GM21737 (cell line): Measurements from ENCODE around the gene ATF7.

ENCODE experiments used
- ATAC-seq: cut with Tn5 transposase; IDR thresholded peaks from one replicate; pipeline ENCODE4 v1.9.1; 2021; ENCODE audit warnings: mild to moderate bottlenecking, moderate library complexity; ENCODE audit not compliant: unreplicated experiment

ATF7 gene

GRCh38 chr12:53464685-53465418 is 161.3 kb downstream of the ATF7 start:
- ATAC-seq = no peak

DNA sequence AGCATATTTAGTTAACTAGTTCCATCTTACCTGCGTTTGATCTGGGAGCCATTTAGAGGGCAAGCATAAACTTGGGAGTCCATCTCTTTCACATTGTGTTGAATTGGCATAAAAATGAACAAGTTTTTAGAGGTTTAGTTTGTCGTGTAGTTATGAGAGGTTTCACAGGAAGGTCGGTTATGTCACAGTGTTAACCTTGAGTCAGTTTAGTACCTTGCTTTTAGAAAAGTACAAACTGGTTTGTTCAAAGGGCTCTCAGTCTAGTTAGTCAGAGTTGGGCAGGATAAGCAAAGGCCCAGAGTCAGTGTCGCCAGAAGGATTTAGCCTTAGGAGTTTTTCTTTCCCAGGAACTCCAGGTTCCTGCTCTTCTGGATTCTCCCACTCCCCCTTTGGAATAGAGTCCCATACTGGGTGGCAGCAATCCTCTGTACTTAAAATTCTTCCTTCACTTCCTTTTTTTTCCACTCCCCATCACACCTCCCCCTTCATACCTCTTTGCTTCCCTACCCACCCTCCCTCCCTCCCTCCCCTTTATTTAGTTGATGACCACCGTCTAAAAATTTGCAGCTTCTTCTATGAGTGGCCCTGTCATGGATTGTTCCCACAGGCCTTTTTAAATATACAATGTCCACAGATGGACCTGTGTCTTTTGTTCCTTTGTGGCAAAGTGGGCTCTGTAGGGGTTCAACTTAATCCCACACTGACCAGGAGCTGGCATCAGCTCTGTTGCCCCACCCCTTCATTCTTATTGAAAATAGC is 162.2 kb downstream of the ATF7 start:
- no peak for ATAC-seq

DNA sequence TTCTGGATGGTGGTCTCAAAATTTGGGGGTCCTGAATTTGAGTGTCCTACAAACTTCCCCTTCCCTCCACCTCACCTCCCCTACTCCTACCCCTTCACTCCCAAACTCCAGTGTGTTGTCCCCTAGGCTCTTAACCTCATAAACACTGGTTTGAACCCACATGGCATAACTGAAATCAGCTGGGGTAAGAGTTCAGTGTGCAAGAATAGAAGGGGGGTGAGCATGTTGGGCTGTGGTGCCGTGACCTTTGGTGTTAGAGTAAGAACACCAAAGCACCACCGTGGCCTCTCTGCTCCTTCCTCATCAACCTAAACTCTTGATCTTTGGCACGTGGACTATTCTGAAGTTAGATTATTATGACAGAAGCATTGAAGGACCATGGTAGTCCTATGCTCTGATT is 163.2 kb downstream of the ATF7 start:
- no peak for ATAC-seq

DNA sequence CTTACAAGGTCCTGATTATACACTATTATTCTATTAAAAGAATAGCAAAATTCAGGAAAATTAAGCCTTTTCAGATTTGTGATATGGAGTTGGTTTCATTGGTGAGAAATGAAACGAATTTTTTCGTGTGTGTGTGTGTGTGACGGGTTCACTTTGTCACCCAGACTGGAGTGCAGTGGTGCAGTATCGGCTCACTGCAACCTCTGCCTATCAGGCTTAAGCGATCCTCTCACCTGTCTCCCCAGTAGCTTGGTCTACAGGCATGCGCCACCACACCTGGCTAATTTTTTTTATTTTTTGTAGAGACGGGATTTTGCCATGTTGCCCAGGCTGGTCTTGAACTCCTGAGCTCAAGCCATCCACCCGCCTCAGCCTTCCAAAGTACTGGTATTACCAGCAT is 164.6 kb downstream of the ATF7 start:
- no peak for ATAC-seq

GRCh38 chr12:53461059-53461458 is 165.1 kb downstream of the ATF7 start:
- ATAC-seq = no peak

DNA sequence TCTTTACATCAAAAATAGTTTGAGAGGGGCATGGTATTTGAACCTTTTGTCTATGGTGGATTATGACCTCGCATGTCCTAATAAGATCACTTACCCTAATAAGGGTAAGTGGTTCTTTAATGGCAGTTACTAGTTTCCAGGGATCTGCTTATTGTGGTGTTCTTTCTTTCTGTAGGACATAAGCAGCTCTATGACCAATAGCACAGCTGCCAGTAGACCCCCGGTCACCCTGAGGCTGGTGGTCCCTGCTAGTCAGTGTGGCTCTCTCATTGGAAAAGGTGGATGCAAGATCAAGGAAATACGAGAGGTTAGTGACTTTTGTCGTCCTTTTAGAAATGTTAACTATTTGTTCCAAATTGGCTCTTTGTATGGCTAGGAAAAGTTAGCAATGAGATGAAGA is 167.1 kb downstream of the ATF7 start:
- ATAC-seq = no peak
